Upper lobe of left lung (tissue), 6 donors: ENCODE results near the gene MCUB. TPM values are rescaled to one million over a fixed set of nuclear protein-coding genes. Genes with fewer than 3 reads are reported as not detected.

Experiments
- ATAC-seq, 2 donors: fragments of 200-7000 bp; cut with Tn5 transposase; one replicate each; pipeline ENCODE4 v1.9.1; 2022; ENCODE audit warnings: mild to moderate bottlenecking in 2 of 2, moderate library complexity in 2 of 2; ENCODE audit not compliant: low FRiP score in 2 of 2
- DNase-seq, 2 donors: peaks; one replicate each; pipeline ENCODE4 v3.0.0-alpha.2; 2019 to 2020
- H3K27ac ChIP-seq, 4 donors: fragments of 200-600 bp; sonication (generic); one replicate each; pipeline ENCODE4 v1.5.1; 2016 to 2019
- H3K27me3 ChIP-seq, 4 donors: fragments of 200-600 bp; sonication (generic); one replicate each; pipeline ENCODE4 v1.5.1; 2017 to 2019
- H3K36me3 ChIP-seq, 4 donors: fragments of 200-600 bp; sonication (generic); one replicate each; pipeline ENCODE4 v1.5.1; 2016 to 2019
- H3K4me1 ChIP-seq, 4 donors: fragments of 200-600 bp; sonication (generic); one replicate each; pipeline ENCODE4 v1.5.1; 2018 to 2019
- H3K4me3 ChIP-seq, 4 donors: fragments of 200-600 bp; sonication (generic); one replicate each; pipeline ENCODE4 v1.5.1; 2017 to 2019; ENCODE audit warnings: mild to moderate bottlenecking in 2 of 4, moderate library complexity in 1 of 4
- H3K9me3 ChIP-seq, 4 donors: fragments of 200-600 bp; sonication (generic); one replicate each; pipeline ENCODE4 v1.5.1; 2018 to 2019
- CTCF ChIP-seq, 6 experiments: fragments of 450-650 bp in 4 of 6; fragments of 200-600 bp in 2 of 6; sonication (generic) in 2 of 6; IDR thresholded peaks; one replicate each; pipeline ENCODE4 v1.5.1; 2016 to 2019; ENCODE audit warnings: antibody characterized with exemption in 6 of 6
- EP300 ChIP-seq, 4 donors: sonication (generic); formaldehyde crosslinking; IDR thresholded peaks; one replicate each; pipeline ENCODE4 v1.5.1; 2017; ENCODE audit warnings: antibody characterized with exemption in 4 of 4, control low read depth in 2 of 4
- POLR2A ChIP-seq, 4 donors: fragments of 450-650 bp; IDR thresholded peaks; one replicate each; pipeline ENCODE4 v1.5.1; 2016 to 2017; ENCODE audit warnings: antibody characterized with exemption in 4 of 4, mild to moderate bottlenecking in 2 of 4
- POLR2AphosphoS5 ChIP-seq, 2 donors: sonication (generic); formaldehyde crosslinking; IDR thresholded peaks; one replicate each; pipeline ENCODE4 v1.5.1; 2017; ENCODE audit warnings: antibody characterized with exemption in 2 of 2
- WGBS, 2 donors: methylation state at CpG; one replicate each; pipeline ENCODE4 v1.1.5; 2017 to 2018; 5-methylcytosine and 5-hydroxymethylcytosine counted together
- total RNA-seq, 6 donors: library from RNA; depleted of rRNA in 4 of 6; stranded (reverse); fragments of >200 nt in 4 of 6; gene quantifications; one replicate each; pipeline versions ENCODE4 v1.1.0 to v1.2.1, GENCODE V29; 2016 to 2021
- donor health status: DM: no; HTN: no; CAD: no; lungs with moderate emphysema.
- donor health status: DM: no; HTN: yes; CAD: no; lungs with severe emphysema.

MCUB gene
- total RNA-seq, 6 donors from 2014 or later: 8.8 to 37.9 (median 19.4) TPM

GRCh38 chr4:109699553-109700225 lies 139.6 kb downstream of the MCUB start:
- H3K9me3 ChIP-seq: no peaks in the 10 kb centered on the region
- no peak for ATAC-seq
- TF ChIP-seq POLR2AphosphoS5 (IDR thresholded peaks at IDR 0.05): no peak
- TF ChIP-seq CTCF (IDR thresholded peaks at IDR 0.05): no peak
- TF ChIP-seq EP300 (IDR thresholded peaks at IDR 0.05): no peak
- no peak for TF ChIP-seq POLR2A (IDR thresholded peaks at IDR 0.05)
- peak in 1 of 2 donors; percentile 24 for DNase-seq
- H3K4me1 ChIP-seq: peaks cover 11 to 25% (median 19%) of the 10 kb centered on the region in 4 donors
- H3K27ac ChIP-seq: no peak overlapping the region
- peaks cover 0 to 21% (median 7%) of the 10 kb centered on the region in 4 donors for H3K36me3 ChIP-seq
- 77 to 97% methylated on average over 8 of the region's 8 CpGs for WGBS, 2 donors
- H3K4me3 ChIP-seq: no peak overlapping the region
- H3K27me3 ChIP-seq: no peaks in the 10 kb centered on the region

GRCh38 chr4:109701566-109702410 lies 141.7 kb downstream of the MCUB start:
- no peak for ATAC-seq
- DNase-seq: no peak
- no peaks in the 10 kb centered on the region for H3K9me3 ChIP-seq
- H3K27ac ChIP-seq: peak overlapping the region; percentile 74 to 87 (median 86)
- H3K4me3 ChIP-seq: peak overlapping the region; percentile 64 to 94 (median 78)
- peaks cover 11 to 25% (median 19%) of the 10 kb centered on the region in 4 donors for H3K4me1 ChIP-seq
- WGBS, 2 donors: 34 to 48% methylated on average over 21 of the region's 21 CpGs
- H3K27me3 ChIP-seq: no peaks in the 10 kb centered on the region
- TF ChIP-seq CTCF (IDR thresholded peaks at IDR 0.05): no peak
- TF ChIP-seq POLR2AphosphoS5 (IDR thresholded peaks at IDR 0.05): no peak
- TF ChIP-seq EP300 (IDR thresholded peaks at IDR 0.05): no peak
- TF ChIP-seq POLR2A (IDR thresholded peaks at IDR 0.05): no peak
- H3K36me3 ChIP-seq: peaks cover 0 to 7% (median 3%) of the 10 kb centered on the region in 4 donors

- DNase-seq: peak; percentile 94 to 98
- H3K9me3 ChIP-seq: no peaks in the 10 kb centered on the region
- peaks cover 0 to 3% (median 0%) of the 10 kb centered on the region in 4 donors for H3K36me3 ChIP-seq
- WGBS, 2 donors: 1% methylated on average over 54 of the region's 72 CpGs; no CpG with 5 or more reads in 1 of the 2 donors
- H3K4me3 ChIP-seq: peak within 1 kb of the TSS; percentile 64 to 94 (median 78)
- ATAC-seq: peak; percentile 94 to 98
- no peaks in the 10 kb centered on the region for H3K27me3 ChIP-seq
- peak within 1 kb of the TSS; percentile 74 to 87 (median 86) for H3K27ac ChIP-seq
- TF ChIP-seq POLR2A (IDR thresholded peaks at IDR 0.05) (peak in 2 of 4 donors; percentile 11 to 71), CTCF (IDR thresholded peaks at IDR 0.05) (peak; percentile 69 to 89 (median 82)), POLR2AphosphoS5 (IDR thresholded peaks at IDR 0.05) (peak; percentile 8 to 64), EP300 (IDR thresholded peaks at IDR 0.05) (no peak)
- peaks cover 11 to 25% (median 19%) of the 10 kb centered on the region in 4 donors for H3K4me1 ChIP-seq
These were observed 143.1 kb downstream of the MCUB start, which contains the start of gene CASP6 for GRCh38 chr4:109702950-109703663. Gene CASP6 (minus strand): TSS chr4:109703445. CDS start chr4:109703395, 50 bp downstream.

GRCh38 chr4:109703664-109704361 lies 143.8 kb downstream of the MCUB start:
- peaks cover 0 to 5% (median 0%) of the 10 kb centered on the region in 4 donors for H3K36me3 ChIP-seq
- ATAC-seq (peak in 1 of 2 donors; percentile 4), DNase-seq (no peak)
- WGBS, 2 donors: 3 to 11% methylated on average over 10 to 11 of the region's 11 CpGs
- H3K4me3 ChIP-seq: peak overlapping the region; percentile 64 to 94 (median 78)
- peak overlapping the region; percentile 74 to 87 (median 86) for H3K27ac ChIP-seq
- H3K4me1 ChIP-seq: peaks cover 11 to 25% (median 19%) of the 10 kb centered on the region in 4 donors
- H3K9me3 ChIP-seq: no peaks in the 10 kb centered on the region
- H3K27me3 ChIP-seq: no peaks in the 10 kb centered on the region
- TF ChIP-seq CTCF (IDR thresholded peaks at IDR 0.05): no peak
- no peak for TF ChIP-seq POLR2A (IDR thresholded peaks at IDR 0.05)
- no peak for TF ChIP-seq EP300 (IDR thresholded peaks at IDR 0.05)
